IPS-15b (cell line): ENCODE results near the gene CIC.

Experiments
- H3K27me3 ChIP-seq: one replicate; pipeline ENCODE4 v1.6.1; 2013; ENCODE audit warnings: low read length; ENCODE audit not compliant: control insufficient read depth, insufficient read depth
- H3K36me3 ChIP-seq: one replicate; pipeline ENCODE4 v1.6.1; 2013; ENCODE audit warnings: low read length; ENCODE audit not compliant: control insufficient read depth, insufficient read depth
- H3K4me1 ChIP-seq: one replicate; pipeline ENCODE4 v1.6.1; 2013; ENCODE audit warnings: mild to moderate bottlenecking, low read length; ENCODE audit not compliant: control insufficient read depth, insufficient read depth
- H3K4me3 ChIP-seq: one replicate; pipeline ENCODE4 v1.5.1; 2013; ENCODE audit warnings: low read depth, low read length
- H3K9ac ChIP-seq: one replicate; pipeline ENCODE4 v1.6.1; 2013; ENCODE audit warnings: low read depth, mild to moderate bottlenecking, low read length
- H3K9me3 ChIP-seq: one replicate; pipeline ENCODE4 v1.6.1; 2013; ENCODE audit warnings: mild to moderate bottlenecking, low read length; ENCODE audit not compliant: control insufficient read depth, insufficient read depth

The CIC gene

DNA sequence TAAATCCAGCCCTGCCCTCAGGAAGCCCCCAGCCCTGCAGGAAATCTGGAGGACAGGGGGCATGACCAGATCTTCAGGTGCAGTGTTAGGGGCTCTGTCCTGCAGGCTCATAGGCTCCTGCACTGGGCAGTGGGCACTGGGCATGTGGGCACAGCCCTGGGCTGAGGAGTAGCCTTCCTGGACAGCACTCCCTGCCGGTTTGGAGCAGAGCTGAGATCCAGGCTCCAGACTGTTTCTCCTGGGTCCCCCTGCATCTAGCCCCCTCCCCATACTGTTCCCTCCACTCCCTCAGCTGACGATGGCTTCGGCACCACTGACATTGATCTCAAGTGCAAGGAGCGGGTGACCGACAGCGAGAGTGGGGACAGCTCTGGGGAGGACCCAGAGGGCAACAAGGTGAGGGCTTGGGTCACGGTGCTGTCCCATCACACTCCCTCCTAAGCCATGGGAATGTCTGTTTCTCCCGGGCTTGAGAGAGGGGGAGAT is 20.5 kb downstream of the CIC start:
- peaks cover 66% of the 10 kb centered on the region for H3K36me3 ChIP-seq

GRCh38 chr19:42290136-42290522 is 21.1 kb downstream of the CIC start:
- H3K4me1 ChIP-seq: peaks cover 2% of the 10 kb centered on the region
- H3K4me3 ChIP-seq: no peak overlapping the region
- no peak overlapping the region for H3K9ac ChIP-seq
- no peaks in the 10 kb centered on the region for H3K27me3 ChIP-seq
- H3K36me3 ChIP-seq: peaks cover 68% of the 10 kb centered on the region
- no peaks in the 10 kb centered on the region for H3K9me3 ChIP-seq

More for the DNA sequence above, 20.5 kb downstream of the CIC start:
- no peak overlapping the region for H3K4me3 ChIP-seq
- peaks cover 2% of the 10 kb centered on the region for H3K4me1 ChIP-seq
- no peaks in the 10 kb centered on the region for H3K27me3 ChIP-seq
- H3K9ac ChIP-seq: no peak overlapping the region
- H3K9me3 ChIP-seq: no peaks in the 10 kb centered on the region

- no peak overlapping the region for H3K9ac ChIP-seq
- H3K27me3 ChIP-seq: no peaks in the 10 kb centered on the region
- H3K36me3 ChIP-seq: peaks cover 70% of the 10 kb centered on the region
- no peaks in the 10 kb centered on the region for H3K9me3 ChIP-seq
- no peak overlapping the region for H3K4me3 ChIP-seq
- H3K4me1 ChIP-seq: peaks cover 2% of the 10 kb centered on the region
Measured at GRCh38 chr19:42290523-42291434, 21.7 kb downstream of the CIC start.

GRCh38 chr19:42291435-42291810 is 22.4 kb downstream of the CIC start:
- Histone ChIP-seq H3K4me1 (peaks cover 5% of the 10 kb centered on the region), H3K4me3 (no peak overlapping the region), H3K27me3 (no peaks in the 10 kb centered on the region), H3K9me3 (no peaks in the 10 kb centered on the region), H3K36me3 (peaks cover 73% of the 10 kb centered on the region), H3K9ac (no peak overlapping the region)

DNA sequence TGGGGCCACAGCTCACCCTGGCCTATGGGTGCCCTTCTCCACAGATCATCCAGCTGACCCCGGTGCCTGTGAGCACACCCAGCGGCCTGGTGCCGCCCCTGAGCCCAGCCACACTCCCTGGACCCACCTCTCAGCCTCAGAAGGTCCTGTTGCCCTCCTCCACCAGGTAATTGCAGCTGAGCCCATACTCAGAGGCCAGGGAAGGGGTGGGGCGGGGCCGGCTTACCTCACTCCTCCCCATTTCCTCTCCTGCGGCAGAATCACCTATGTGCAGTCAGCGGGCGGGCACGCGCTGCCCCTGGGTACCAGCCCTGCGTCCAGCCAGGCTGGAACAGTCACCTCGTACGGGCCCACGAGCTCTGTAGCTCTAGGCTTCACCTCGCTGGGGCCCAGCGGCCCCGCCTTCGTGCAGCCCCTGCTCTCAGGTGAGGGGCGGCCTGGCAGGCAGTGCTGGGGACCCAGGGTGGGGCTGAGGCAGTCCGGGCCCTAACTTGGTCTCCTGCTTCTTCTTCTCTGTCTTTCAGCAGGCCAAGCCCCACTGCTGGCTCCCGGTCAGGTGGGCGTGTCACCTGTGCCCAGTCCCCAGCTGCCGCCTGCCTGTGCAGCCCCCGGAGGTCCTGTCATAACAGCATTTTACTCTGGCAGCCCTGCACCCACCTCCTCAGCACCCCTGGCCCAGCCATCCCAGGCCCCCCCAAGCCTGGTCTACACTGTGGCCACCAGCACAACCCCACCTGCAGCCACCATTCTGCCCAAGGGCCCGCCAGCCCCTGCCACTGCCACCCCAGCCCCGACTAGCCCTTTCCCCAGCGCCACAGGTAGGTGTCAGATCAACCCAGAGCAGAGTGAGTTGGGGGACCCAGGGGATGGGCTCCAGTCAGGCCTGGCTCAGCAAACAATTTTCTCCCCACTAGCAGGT is 23.2 kb downstream of the CIC start:
- no peaks in the 10 kb centered on the region for H3K9me3 ChIP-seq

GRCh38 chr19:42292963-42293362 is 23.9 kb downstream of the CIC start:
- H3K27me3 ChIP-seq: no peaks in the 10 kb centered on the region
- no peak overlapping the region for H3K4me3 ChIP-seq
- peaks cover 65% of the 10 kb centered on the region for H3K36me3 ChIP-seq
- peaks cover 5% of the 10 kb centered on the region for H3K4me1 ChIP-seq
- H3K9me3 ChIP-seq: no peaks in the 10 kb centered on the region
- H3K9ac ChIP-seq: no peak overlapping the region

More for the DNA sequence above, 23.2 kb downstream of the CIC start:
- Histone ChIP-seq H3K4me1 (peaks cover 5% of the 10 kb centered on the region), H3K4me3 (no peak overlapping the region), H3K36me3 (peaks cover 71% of the 10 kb centered on the region), H3K27me3 (no peaks in the 10 kb centered on the region), H3K9ac (no peak overlapping the region)

- H3K4me1 ChIP-seq: peaks cover 5% of the 10 kb centered on the region
- peaks cover 60% of the 10 kb centered on the region for H3K36me3 ChIP-seq
- H3K27me3 ChIP-seq: no peaks in the 10 kb centered on the region
- H3K9me3 ChIP-seq: no peaks in the 10 kb centered on the region
- no peak overlapping the region for H3K4me3 ChIP-seq
- H3K9ac ChIP-seq: no peak overlapping the region
Measured at GRCh38 chr19:42293540-42293939, 24.5 kb downstream of the CIC start.

GRCh38 chr19:42293948-42294347 is 24.9 kb downstream of the CIC start:
- Histone ChIP-seq H3K27me3 (no peaks in the 10 kb centered on the region), H3K9me3 (no peaks in the 10 kb centered on the region), H3K4me3 (no peak overlapping the region), H3K9ac (no peak overlapping the region), H3K36me3 (peaks cover 57% of the 10 kb centered on the region), H3K4me1 (peaks cover 5% of the 10 kb centered on the region)

DNA sequence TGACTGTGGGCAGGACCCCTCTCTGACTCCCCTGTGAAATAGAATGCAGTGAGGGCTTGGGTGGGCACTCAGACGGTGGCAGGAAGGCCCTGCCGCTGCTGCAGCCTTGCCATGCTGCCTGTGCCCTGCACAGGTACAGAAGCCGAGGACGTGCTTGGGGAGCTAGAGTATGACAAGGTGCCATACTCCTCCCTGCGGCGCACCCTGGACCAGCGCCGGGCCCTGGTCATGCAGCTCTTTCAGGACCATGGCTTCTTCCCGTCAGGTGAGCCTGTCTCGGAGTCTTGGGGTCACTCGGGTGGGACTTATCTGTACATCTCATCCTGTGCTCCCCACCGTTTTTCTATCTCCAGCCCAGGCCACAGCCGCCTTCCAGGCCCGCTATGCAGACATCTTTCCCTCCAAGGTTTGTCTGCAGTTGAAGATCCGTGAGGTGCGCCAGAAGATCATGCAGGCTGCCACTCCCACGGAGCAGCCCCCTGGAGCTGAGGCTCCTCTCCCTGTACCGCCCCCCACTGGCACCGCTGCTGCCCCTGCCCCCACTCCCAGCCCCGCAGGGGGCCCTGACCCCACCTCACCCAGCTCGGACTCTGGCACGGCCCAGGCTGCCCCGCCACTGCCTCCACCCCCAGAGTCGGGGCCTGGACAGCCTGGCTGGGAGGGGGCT is 25.6 kb downstream of the CIC start:
- peaks cover 5% of the 10 kb centered on the region for H3K4me1 ChIP-seq
- no peaks in the 10 kb centered on the region for H3K9me3 ChIP-seq
- H3K4me3 ChIP-seq: no peak overlapping the region
- H3K36me3 ChIP-seq: peaks cover 51% of the 10 kb centered on the region
- no peaks in the 10 kb centered on the region for H3K27me3 ChIP-seq
- H3K9ac ChIP-seq: no peak overlapping the region

GRCh38 chr19:42295342-42295741 is 26.3 kb downstream of the CIC start:
- H3K4me3 ChIP-seq: no peak overlapping the region

GRCh38 chr19:42295831-42296525 is 26.9 kb downstream of the CIC start:
- no peak overlapping the region for H3K9ac ChIP-seq
- no peak overlapping the region for H3K4me3 ChIP-seq
- H3K27me3 ChIP-seq: no peaks in the 10 kb centered on the region
- peaks cover 39% of the 10 kb centered on the region for H3K36me3 ChIP-seq
- no peaks in the 10 kb centered on the region for H3K9me3 ChIP-seq
- peaks cover 5% of the 10 kb centered on the region for H3K4me1 ChIP-seq

More at GRCh38 chr19:42295342-42295741, 26.3 kb downstream of the CIC start:
- Histone ChIP-seq H3K9ac (no peak overlapping the region), H3K9me3 (no peaks in the 10 kb centered on the region), H3K36me3 (peaks cover 45% of the 10 kb centered on the region), H3K4me1 (peaks cover 5% of the 10 kb centered on the region), H3K27me3 (no peaks in the 10 kb centered on the region)
